Measurements from ENCODE around the gene CDIP1. TPM values are rescaled to one million over a fixed set of nuclear protein-coding genes. Genes with fewer than 3 reads are reported as not detected.

CDIP1 gene
- total and polyA plus RNA-seq, 2 experiments from 2014 or later = 39.2 to 57.6 TPM

- no peak overlapping the region for H3K27ac Mint-ChIP-seq
These were observed 39.9 kb downstream of the CDIP1 start for GRCh38 chr16:4498546-4499195.

More at GRCh38 chr16:4498546-4499195, 39.9 kb downstream of the CDIP1 start:
- peaks cover 23% of the 10 kb centered on the region; the same call in 1 of the 2 replicates for H3K79me2 ChIP-seq (replicated peaks; ENCODE audit: insufficient read depth)
- DNase-seq (ENCODE audit: low spot score) (no peak), ATAC-seq (no peak)
- H3K27me3 ChIP-seq (ENCODE audit: insufficient read depth) = no peaks in the 10 kb centered on the region
- H3K4me2 ChIP-seq = no peak overlapping the region
- H3K27ac ChIP-seq (ENCODE audit: low read depth) = no peak overlapping the region
- H3K36me3 ChIP-seq (ENCODE audit: insufficient read depth) = no peaks in the 10 kb centered on the region
- no peak for TF ChIP-seq NANOG (IDR thresholded peaks at IDR 0.05; ENCODE audit: borderline replicate concordance)
- no peak for TF ChIP-seq ZNF114 (CRISPR knock-in tag; IDR thresholded peaks at IDR 0.05)
- TF ChIP-seq ZNF331 (CRISPR knock-in tag; IDR thresholded peaks at IDR 0.05; ENCODE audit: low read depth) = no peak
- no peak for TF ChIP-seq ETS1 (IDR thresholded peaks at IDR 0.05)
- TF ChIP-seq JUNB (IDR thresholded peaks at IDR 0.05; ENCODE audit: unreplicated experiment) = no peak
- TF ChIP-seq STAT1 (IDR thresholded peaks at IDR 0.05; ENCODE audit: unreplicated experiment) = no peak
- no peak for TF ChIP-seq REST (IDR thresholded peaks at IDR 0.05; ENCODE audit: unreplicated experiment)
- TF ChIP-seq EZH2phosphoT487 (IDR thresholded peaks at IDR 0.05; ENCODE audit: unreplicated experiment) = no peak
- no peak for TF ChIP-seq EZH2 (IDR thresholded peaks at IDR 0.05; ENCODE audit: low read depth, unreplicated experiment)
- TF ChIP-seq CTCF (conservative IDR thresholded peaks at IDR 0.05; ENCODE audit: low read depth in 2 of 2) = no peak
- TF ChIP-seq POLR2AphosphoS5 (IDR thresholded peaks at IDR 0.05; ENCODE audit: low read depth) = no peak
- TF ChIP-seq CREB1 (CRISPR knock-in tag; IDR thresholded peaks at IDR 0.05; ENCODE audit: low read depth) = no peak
- no peak for TF ChIP-seq ZNF462 (CRISPR knock-in tag; IDR thresholded peaks at IDR 0.05)
- Mint-ChIP-seq H3K4me1 (peaks cover 18% of the 10 kb centered on the region), H3K36me3 (ENCODE audit: low read depth) (0 out of 3 replicates have a peak, but pooled peaks cover 3% of the 10 kb centered on the region), H3K4me3 (no peak overlapping the region), H3K27me3 (ENCODE audit: insufficient read depth, low read depth, poor library complexity) (peaks cover 5% of the 10 kb centered on the region), H3K9me3 (no peaks in the 10 kb centered on the region)
- H3K4me3 ChIP-seq = no peak overlapping the region
- H2AFZ ChIP-seq = no peak overlapping the region
- H3F3A ChIP-seq (replicated peaks; ENCODE audit: low read depth) = 0 out of 2 replicates have a peak, but pooled peaks cover 3% of the 10 kb centered on the region
- no peaks in the 10 kb centered on the region for H3K9me2 ChIP-seq (ENCODE audit: insufficient read depth)
- H3K4me1 ChIP-seq (ENCODE audit: insufficient read depth) = peaks cover 5% of the 10 kb centered on the region; the same call in 1 of the 2 replicates
- H4K20me1 ChIP-seq (replicated peaks; ENCODE audit: insufficient read depth) = peaks cover 2% of the 10 kb centered on the region; the same call in 1 of the 2 replicates
